SJCRH30 (cell line): Measurements from ENCODE around the gene DLGAP5. TPM values are rescaled to one million over a fixed set of nuclear protein-coding genes. Genes with fewer than 3 reads are reported as not detected.
A peak's percentile ranks its signal among the peaks of the same experiment; 100 is the strongest.

Source experiments
- DNase-seq, 2 experiments: peaks; one replicate each; pipeline ENCODE4 v3.0.0-alpha.2; 2015 to 2020
- H3K27ac ChIP-seq: fragments of 250-450 bp; sonication (Bioruptor Pico); 2 replicates; pipeline ENCODE4 v1.5.1; 2020; ENCODE audit warnings: mild to moderate bottlenecking, moderate library complexity
- H3K27me3 ChIP-seq: fragments of 250-450 bp; sonication (Bioruptor Pico); 2 replicates; pipeline ENCODE4 v1.5.1; 2020; ENCODE audit warnings: mild to moderate bottlenecking, moderate library complexity
- H3K36me3 ChIP-seq: fragments of 250-450 bp; sonication (Bioruptor Pico); 2 replicates; pipeline ENCODE4 v1.5.1; 2020; ENCODE audit warnings: mild to moderate bottlenecking, moderate library complexity
- H3K4me1 ChIP-seq: fragments of 250-450 bp; sonication (Bioruptor Pico); 2 replicates; pipeline ENCODE4 v1.5.1; 2020; ENCODE audit warnings: mild to moderate bottlenecking, moderate library complexity
- H3K4me3 ChIP-seq: fragments of 250-450 bp; sonication (Bioruptor Pico); 2 replicates; pipeline ENCODE4 v1.5.1; 2020; ENCODE audit warnings: mild to moderate bottlenecking, moderate library complexity
- H3K9me3 ChIP-seq: fragments of 250-450 bp; sonication (Bioruptor Pico); replicated peaks from 2 replicates; pipeline ENCODE4 v1.5.1; 2020; ENCODE audit warnings: mild to moderate bottlenecking, moderate library complexity
- total RNA-seq: library from RNA; depleted of rRNA; stranded (reverse); fragments of >200 nt; shearing (Covaris generic); gene quantifications from 2 replicates; pipeline ENCODE4 v1.2.3, GENCODE V29; 2014

DLGAP5 gene
- total RNA-seq, 1 experiment from 2014 or later = 92.0 TPM

- Histone ChIP-seq H3K27me3 (no peaks in the 10 kb centered on the region), H3K4me1 (no peaks in the 10 kb centered on the region), H3K9me3 (no peaks in the 10 kb centered on the region), H3K4me3 (peak within 1 kb of the TSS; percentile 53), H3K27ac (no peak within 1 kb of the TSS), H3K36me3 (no peaks in the 10 kb centered on the region)
- DNase-seq = peak in 1 of 2 experiments; percentile 20
Observed at GRCh38 chr14:55129086-55129427, 62.3 kb downstream of the DLGAP5 start, which contains the start of gene LGALS3. LGALS3 (plus strand) TSS chr14:55129252; CDS start chr14:55137374, 8,122 bp downstream.

GRCh38 chr14:55128386-55129085 is 62.8 kb downstream of the DLGAP5 start:
- Histone ChIP-seq H3K4me1 (no peaks in the 10 kb centered on the region), H3K36me3 (no peaks in the 10 kb centered on the region), H3K4me3 (peak overlapping the region; percentile 53), H3K27me3 (no peaks in the 10 kb centered on the region), H3K27ac (no peak overlapping the region), H3K9me3 (no peaks in the 10 kb centered on the region)
- DNase-seq = no peak

- peaks cover 2% of the 10 kb centered on the region; the same call in 1 of the 2 replicates for H3K4me1 ChIP-seq
- no peaks in the 10 kb centered on the region for H3K9me3 ChIP-seq
- H3K36me3 ChIP-seq = no peaks in the 10 kb centered on the region
- DNase-seq = no peak
- H3K27me3 ChIP-seq = no peaks in the 10 kb centered on the region
- H3K4me3 ChIP-seq = no peak overlapping the region
- no peak overlapping the region for H3K27ac ChIP-seq
Observed at GRCh38 chr14:55127460-55127951, 63.9 kb downstream of the DLGAP5 start.

GRCh38 chr14:55126932-55127459 is 64.4 kb downstream of the DLGAP5 start:
- H3K27ac ChIP-seq = no peak overlapping the region
- DNase-seq = no peak
- H3K4me1 ChIP-seq = peaks cover 2% of the 10 kb centered on the region; the same call in 1 of the 2 replicates
- H3K27me3 ChIP-seq = no peaks in the 10 kb centered on the region
- H3K36me3 ChIP-seq = no peaks in the 10 kb centered on the region
- H3K9me3 ChIP-seq = no peaks in the 10 kb centered on the region
- H3K4me3 ChIP-seq = no peak overlapping the region

GRCh38 chr14:55126034-55126433 is 65.4 kb downstream of the DLGAP5 start:
- Histone ChIP-seq H3K36me3 (no peaks in the 10 kb centered on the region), H3K27ac (no peak overlapping the region), H3K9me3 (no peaks in the 10 kb centered on the region), H3K4me1 (peaks cover 2% of the 10 kb centered on the region; the same call in 1 of the 2 replicates), H3K4me3 (no peak overlapping the region), H3K27me3 (no peaks in the 10 kb centered on the region)
- DNase-seq = no peak

- Histone ChIP-seq H3K27ac (no peak overlapping the region), H3K4me1 (peaks cover 2% of the 10 kb centered on the region; the same call in 1 of the 2 replicates), H3K27me3 (no peaks in the 10 kb centered on the region), H3K9me3 (no peaks in the 10 kb centered on the region), H3K4me3 (no peak overlapping the region), H3K36me3 (no peaks in the 10 kb centered on the region)
- DNase-seq = no peak
Observed at GRCh38 chr14:55125403-55125802, 66.0 kb downstream of the DLGAP5 start.

GRCh38 chr14:55124774-55125386 is 66.5 kb downstream of the DLGAP5 start:
- Histone ChIP-seq H3K27me3 (no peaks in the 10 kb centered on the region), H3K27ac (no peak overlapping the region), H3K36me3 (no peaks in the 10 kb centered on the region), H3K4me1 (peaks cover 2% of the 10 kb centered on the region; the same call in 1 of the 2 replicates), H3K4me3 (no peak overlapping the region), H3K9me3 (no peaks in the 10 kb centered on the region)
- no peak for DNase-seq

- H3K4me1 ChIP-seq = peaks cover 2% of the 10 kb centered on the region; the same call in 1 of the 2 replicates
- no peaks in the 10 kb centered on the region for H3K36me3 ChIP-seq
Observed at GRCh38 chr14:55123852-55124639, 67.3 kb downstream of the DLGAP5 start.

GRCh38 chr14:55123101-55123500 is 68.3 kb downstream of the DLGAP5 start:
- Histone ChIP-seq H3K27ac (no peak overlapping the region), H3K36me3 (no peaks in the 10 kb centered on the region), H3K27me3 (no peaks in the 10 kb centered on the region), H3K4me3 (no peak overlapping the region), H3K9me3 (no peaks in the 10 kb centered on the region), H3K4me1 (peaks cover 2% of the 10 kb centered on the region; the same call in 1 of the 2 replicates)
- no peak for DNase-seq

More at GRCh38 chr14:55123852-55124639, 67.3 kb downstream of the DLGAP5 start:
- H3K27me3 ChIP-seq = no peaks in the 10 kb centered on the region
- H3K27ac ChIP-seq = no peak overlapping the region
- no peak overlapping the region for H3K4me3 ChIP-seq
- no peaks in the 10 kb centered on the region for H3K9me3 ChIP-seq
- no peak for DNase-seq

GRCh38 chr14:55122440-55122986 is 68.9 kb downstream of the DLGAP5 start:
- Histone ChIP-seq H3K27me3 (no peaks in the 10 kb centered on the region), H3K36me3 (no peaks in the 10 kb centered on the region), H3K9me3 (no peaks in the 10 kb centered on the region), H3K4me1 (peaks cover 2% of the 10 kb centered on the region; the same call in 1 of the 2 replicates), H3K27ac (no peak overlapping the region), H3K4me3 (no peak overlapping the region)
- no peak for DNase-seq

GRCh38 chr14:55121628-55122439 is 69.6 kb downstream of the DLGAP5 start:
- H3K27ac ChIP-seq = no peak overlapping the region
- peaks cover 2% of the 10 kb centered on the region; the same call in 1 of the 2 replicates for H3K4me1 ChIP-seq
- no peaks in the 10 kb centered on the region for H3K27me3 ChIP-seq
- H3K4me3 ChIP-seq = no peak overlapping the region
- H3K36me3 ChIP-seq = no peaks in the 10 kb centered on the region
- H3K9me3 ChIP-seq = no peaks in the 10 kb centered on the region
- DNase-seq = no peak

GRCh38 chr14:55120571-55121495 is 70.6 kb downstream of the DLGAP5 start:
- H3K4me3 ChIP-seq = no peak overlapping the region
- no peaks in the 10 kb centered on the region for H3K36me3 ChIP-seq
- no peak overlapping the region for H3K27ac ChIP-seq
- no peak for DNase-seq
- H3K27me3 ChIP-seq = no peaks in the 10 kb centered on the region
- peaks cover 8% of the 10 kb centered on the region; the same call in 1 of the 2 replicates for H3K4me1 ChIP-seq
- no peaks in the 10 kb centered on the region for H3K9me3 ChIP-seq

GRCh38 chr14:55118761-55119160 is 72.6 kb downstream of the DLGAP5 start:
- no peaks in the 10 kb centered on the region for H3K27me3 ChIP-seq
- H3K4me3 ChIP-seq = no peak overlapping the region
- no peaks in the 10 kb centered on the region for H3K36me3 ChIP-seq
- H3K9me3 ChIP-seq = no peaks in the 10 kb centered on the region
- DNase-seq = no peak
- peaks cover 8% of the 10 kb centered on the region; the same call in 1 of the 2 replicates for H3K4me1 ChIP-seq
- no peak overlapping the region for H3K27ac ChIP-seq
